Measurements from ENCODE around the gene OR8D1.

OR8D1 gene

DNA sequence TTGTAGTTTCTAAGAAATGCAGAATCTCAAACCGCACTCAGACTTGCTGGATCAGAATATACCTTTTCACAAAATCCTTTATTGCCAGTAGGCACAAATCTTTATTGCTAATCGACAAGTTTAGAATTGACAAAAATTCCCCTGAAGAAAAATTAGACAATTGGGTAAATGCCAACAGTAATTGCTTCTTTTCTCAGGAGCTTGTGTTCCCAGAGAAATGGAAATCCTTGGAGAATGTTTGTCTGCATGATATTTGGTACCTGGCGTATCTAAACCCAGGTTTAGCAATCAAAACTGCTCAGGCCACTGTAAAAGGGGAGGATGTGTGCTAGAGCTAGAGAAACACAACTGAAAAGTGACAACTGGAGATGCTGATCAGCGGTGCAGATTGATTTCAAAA lies 57.7 kb downstream of the OR8D1 start, which contains the start of gene OR8G5:
Gene OR8G5 (plus strand): TSS at position 301 of the 400 bp plus-strand sequence. CDS start 8,556 bp downstream, outside the sequence.
- Histone ChIP-seq H3K4me2 (no peak within 1 kb of the TSS), H4K20me1 (ENCODE audit: insufficient read depth) (no peaks in the 10 kb centered on the region), H3K79me2 (ENCODE audit: insufficient read depth, low read depth) (no peaks in the 10 kb centered on the region), H3K36me3 (ENCODE audit: insufficient read depth) (no peaks in the 10 kb centered on the region), H3K4me1 (ENCODE audit: low read depth, poor library complexity, severe bottlenecking) (no peaks in the 10 kb centered on the region), H3K27me3 (ENCODE audit: insufficient read depth, low read depth) (no peaks in the 10 kb centered on the region), H2AFZ (ENCODE audit: low read depth) (no peak within 1 kb of the TSS), H3K27ac (no peak within 1 kb of the TSS), H3K9ac (no peak within 1 kb of the TSS), H3K4me3 (IDR thresholded peaks at IDR 0.05; ENCODE audit: insufficient read depth, low read depth, low read length) (no peak within 1 kb of the TSS)
- TF ChIP-seq, protein P1, sequence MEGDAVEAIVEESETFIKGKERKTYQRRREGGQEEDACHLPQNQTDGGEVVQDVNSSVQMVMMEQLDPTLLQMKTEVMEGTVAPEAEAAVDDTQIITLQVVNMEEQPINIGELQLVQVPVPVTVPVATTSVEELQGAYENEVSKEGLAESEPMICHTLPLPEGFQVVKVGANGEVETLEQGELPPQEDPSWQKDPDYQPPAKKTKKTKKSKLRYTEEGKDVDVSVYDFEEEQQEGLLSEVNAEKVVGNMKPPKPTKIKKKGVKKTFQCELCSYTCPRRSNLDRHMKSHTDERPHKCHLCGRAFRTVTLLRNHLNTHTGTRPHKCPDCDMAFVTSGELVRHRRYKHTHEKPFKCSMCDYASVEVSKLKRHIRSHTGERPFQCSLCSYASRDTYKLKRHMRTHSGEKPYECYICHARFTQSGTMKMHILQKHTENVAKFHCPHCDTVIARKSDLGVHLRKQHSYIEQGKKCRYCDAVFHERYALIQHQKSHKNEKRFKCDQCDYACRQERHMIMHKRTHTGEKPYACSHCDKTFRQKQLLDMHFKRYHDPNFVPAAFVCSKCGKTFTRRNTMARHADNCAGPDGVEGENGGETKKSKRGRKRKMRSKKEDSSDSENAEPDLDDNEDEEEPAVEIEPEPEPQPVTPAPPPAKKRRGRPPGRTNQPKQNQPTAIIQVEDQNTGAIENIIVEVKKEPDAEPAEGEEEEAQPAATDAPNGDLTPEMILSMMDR (conservative IDR thresholded peaks at IDR 0.05; ENCODE audit: low read depth, low read length), result no peak
